ENCODE results near the gene ASIP. TPM values are rescaled to one million over a fixed set of nuclear protein-coding genes. Genes with fewer than 3 reads are reported as not detected.
"Not testable (repeated sequence)": the region's sequence is repeated elsewhere in the genome, so short reads cannot be mapped to it uniquely, and the experiment has no call there.

ASIP gene
- total RNA-seq, 1 donor from 2014 or later = not detected

GRCh38 chr20:34222208-34222607, 19.0 kb upstream of the ASIP start:
- intact Hi-C loops (cut with micrococcal nuclease) = no loop called here
- Mint-ChIP-seq H3K27ac (no peak overlapping the region), H3K4me3 (no peak overlapping the region), H3K4me1 (ENCODE audit: low read depth) (no peaks in the 10 kb centered on the region), H3K36me3 (ENCODE audit: low read depth) (no peaks in the 10 kb centered on the region), H3K9me3 (no peaks in the 10 kb centered on the region), H3K27me3 (ENCODE audit: insufficient read depth) (peaks cover 16% of the 10 kb centered on the region)
- DNase-seq (ENCODE audit: low spot score) = no peak

- H3K27me3 Mint-ChIP-seq (ENCODE audit: insufficient read depth); H3K4me1 Mint-ChIP-seq (ENCODE audit: low read depth); H3K27ac Mint-ChIP-seq; H3K4me3 Mint-ChIP-seq; H3K9me3 Mint-ChIP-seq; H3K36me3 Mint-ChIP-seq (ENCODE audit: low read depth); DNase-seq (ENCODE audit: low spot score); intact Hi-C loops (cut with micrococcal nuclease): not testable (repeated sequence)
These were observed 17.0 kb upstream of the ASIP start for GRCh38 chr20:34224251-34224650.

- H3K27ac Mint-ChIP-seq = no peak overlapping the region
- peaks cover 3% of the 10 kb centered on the region for H3K27me3 Mint-ChIP-seq (ENCODE audit: insufficient read depth)
- peaks cover 6% of the 10 kb centered on the region for H3K9me3 Mint-ChIP-seq
- intact Hi-C loops (cut with micrococcal nuclease) = no loop called here
- no peak for DNase-seq (ENCODE audit: low spot score)
- H3K4me1 Mint-ChIP-seq (ENCODE audit: low read depth) = no peaks in the 10 kb centered on the region
- H3K4me3 Mint-ChIP-seq = no peak overlapping the region
- no peaks in the 10 kb centered on the region for H3K36me3 Mint-ChIP-seq (ENCODE audit: low read depth)
These were observed 9.6 kb upstream of the ASIP start for GRCh38 chr20:34231634-34232033.

- intact Hi-C loops (cut with micrococcal nuclease) = no loop called here
- H3K4me3 Mint-ChIP-seq = no peak overlapping the region
These were observed 8.6 kb upstream of the ASIP start for GRCh38 chr20:34232494-34233087.

GRCh38 chr20:34233687-34234086, 7.5 kb upstream of the ASIP start:
- H3K4me1 Mint-ChIP-seq (ENCODE audit: low read depth) = no peaks in the 10 kb centered on the region
- DNase-seq (ENCODE audit: low spot score) = no peak
- no peak overlapping the region for H3K4me3 Mint-ChIP-seq
- H3K9me3 Mint-ChIP-seq = peaks cover 19% of the 10 kb centered on the region
- no peaks in the 10 kb centered on the region for H3K36me3 Mint-ChIP-seq (ENCODE audit: low read depth)
- peaks cover 4% of the 10 kb centered on the region for H3K27me3 Mint-ChIP-seq (ENCODE audit: insufficient read depth)
- no peak overlapping the region for H3K27ac Mint-ChIP-seq
- intact Hi-C loops (cut with micrococcal nuclease) = no loop called here

More at GRCh38 chr20:34232494-34233087, 8.6 kb upstream of the ASIP start:
- Mint-ChIP-seq H3K27me3 (ENCODE audit: insufficient read depth) (peaks cover 2% of the 10 kb centered on the region), H3K9me3 (peaks cover 11% of the 10 kb centered on the region), H3K4me1 (ENCODE audit: low read depth) (no peaks in the 10 kb centered on the region), H3K27ac (no peak overlapping the region), H3K36me3 (ENCODE audit: low read depth) (no peaks in the 10 kb centered on the region)
- no peak for DNase-seq (ENCODE audit: low spot score)

GRCh38 chr20:34235875-34236274, 5.3 kb upstream of the ASIP start:
- H3K27me3 Mint-ChIP-seq (ENCODE audit: insufficient read depth) = peaks cover 7% of the 10 kb centered on the region
- no peaks in the 10 kb centered on the region for H3K36me3 Mint-ChIP-seq (ENCODE audit: low read depth)
- H3K9me3 Mint-ChIP-seq = peaks cover 19% of the 10 kb centered on the region
- DNase-seq (ENCODE audit: low spot score) = no peak
- intact Hi-C loops (cut with micrococcal nuclease) = no loop called here
- H3K27ac Mint-ChIP-seq = no peak overlapping the region
- H3K4me3 Mint-ChIP-seq = no peak overlapping the region
- H3K4me1 Mint-ChIP-seq (ENCODE audit: low read depth) = peaks cover 4% of the 10 kb centered on the region

- no peaks in the 10 kb centered on the region for H3K36me3 Mint-ChIP-seq (ENCODE audit: low read depth)
- H3K9me3 Mint-ChIP-seq = peaks cover 19% of the 10 kb centered on the region
- no peak overlapping the region for H3K4me3 Mint-ChIP-seq
- peaks cover 7% of the 10 kb centered on the region for H3K27me3 Mint-ChIP-seq (ENCODE audit: insufficient read depth)
- peaks cover 10% of the 10 kb centered on the region for H3K4me1 Mint-ChIP-seq (ENCODE audit: low read depth)
- H3K27ac Mint-ChIP-seq = no peak overlapping the region
- no peak for DNase-seq (ENCODE audit: low spot score)
- intact Hi-C loops (cut with micrococcal nuclease) = no loop called here
These were observed 3.3 kb upstream of the ASIP start for GRCh38 chr20:34237942-34238341.

- Mint-ChIP-seq H3K27ac (no peak overlapping the region), H3K4me3 (no peak overlapping the region), H3K4me1 (ENCODE audit: low read depth) (peaks cover 10% of the 10 kb centered on the region), H3K36me3 (ENCODE audit: low read depth) (no peaks in the 10 kb centered on the region), H3K27me3 (ENCODE audit: insufficient read depth) (peaks cover 7% of the 10 kb centered on the region), H3K9me3 (peaks cover 19% of the 10 kb centered on the region)
- no peak for DNase-seq (ENCODE audit: low spot score)
- intact Hi-C loops (cut with micrococcal nuclease) = no loop called here
These were observed 1.1 kb upstream of the ASIP start for GRCh38 chr20:34240121-34240520.

GRCh38 chr20:34242015-34242414, 792 bp downstream of the ASIP start:
- H3K36me3 Mint-ChIP-seq (ENCODE audit: low read depth); H3K27ac Mint-ChIP-seq; DNase-seq (ENCODE audit: low spot score); H3K27me3 Mint-ChIP-seq (ENCODE audit: insufficient read depth); intact Hi-C loops (cut with micrococcal nuclease); H3K4me3 Mint-ChIP-seq: not testable (repeated sequence)
- Mint-ChIP-seq H3K9me3 (peaks cover 16% of the 10 kb centered on the region), H3K4me1 (ENCODE audit: low read depth) (peaks cover 10% of the 10 kb centered on the region)

GRCh38 chr20:34242879-34243278, 1.7 kb downstream of the ASIP start:
- intact Hi-C loops (cut with micrococcal nuclease) = no loop called here
- no peak overlapping the region for H3K27ac Mint-ChIP-seq
- no peaks in the 10 kb centered on the region for H3K36me3 Mint-ChIP-seq (ENCODE audit: low read depth)
- H3K27me3 Mint-ChIP-seq (ENCODE audit: insufficient read depth) = peaks cover 7% of the 10 kb centered on the region
- no peak for DNase-seq (ENCODE audit: low spot score)
- H3K4me1 Mint-ChIP-seq (ENCODE audit: low read depth) = peaks cover 10% of the 10 kb centered on the region
- peaks cover 7% of the 10 kb centered on the region for H3K9me3 Mint-ChIP-seq
- no peak overlapping the region for H3K4me3 Mint-ChIP-seq

GRCh38 chr20:34243377-34243776, 2.2 kb downstream of the ASIP start:
- Mint-ChIP-seq H3K9me3 (peaks cover 2% of the 10 kb centered on the region), H3K36me3 (ENCODE audit: low read depth) (no peaks in the 10 kb centered on the region), H3K4me1 (ENCODE audit: low read depth) (peaks cover 10% of the 10 kb centered on the region), H3K4me3 (no peak overlapping the region), H3K27me3 (ENCODE audit: insufficient read depth) (peaks cover 5% of the 10 kb centered on the region), H3K27ac (no peak overlapping the region)
- no peak for DNase-seq (ENCODE audit: low spot score)
- intact Hi-C loops (cut with micrococcal nuclease) = no loop called here

- intact Hi-C loops (cut with micrococcal nuclease) = no loop called here
- H3K36me3 Mint-ChIP-seq (ENCODE audit: low read depth) = peaks cover 2% of the 10 kb centered on the region
- no peak for DNase-seq (ENCODE audit: low spot score)
- H3K9me3 Mint-ChIP-seq = no peaks in the 10 kb centered on the region
- no peak overlapping the region for H3K4me3 Mint-ChIP-seq
- H3K4me1 Mint-ChIP-seq (ENCODE audit: low read depth) = peaks cover 15% of the 10 kb centered on the region
- H3K27ac Mint-ChIP-seq = no peak overlapping the region
- no peaks in the 10 kb centered on the region for H3K27me3 Mint-ChIP-seq (ENCODE audit: insufficient read depth)
These were observed 5.0 kb downstream of the ASIP start for GRCh38 chr20:34246126-34246626.

GRCh38 chr20:34249291-34249690, 8.1 kb downstream of the ASIP start:
- H3K27me3 Mint-ChIP-seq (ENCODE audit: insufficient read depth) = no peaks in the 10 kb centered on the region
- no peaks in the 10 kb centered on the region for H3K9me3 Mint-ChIP-seq
- H3K4me3 Mint-ChIP-seq = no peak overlapping the region
- intact Hi-C loops (cut with micrococcal nuclease) = no loop called here
- no peak overlapping the region for H3K27ac Mint-ChIP-seq
- H3K4me1 Mint-ChIP-seq (ENCODE audit: low read depth) = peaks cover 12% of the 10 kb centered on the region
- no peak for DNase-seq (ENCODE audit: low spot score)
- H3K36me3 Mint-ChIP-seq (ENCODE audit: low read depth) = peaks cover 2% of the 10 kb centered on the region

GRCh38 chr20:34250005-34250404, 8.8 kb downstream of the ASIP start:
- no peak for DNase-seq (ENCODE audit: low spot score)
- intact Hi-C loops (cut with micrococcal nuclease) = no loop called here
- H3K27ac Mint-ChIP-seq = no peak overlapping the region
- H3K9me3 Mint-ChIP-seq = no peaks in the 10 kb centered on the region
- H3K4me3 Mint-ChIP-seq = no peak overlapping the region
- no peaks in the 10 kb centered on the region for H3K27me3 Mint-ChIP-seq (ENCODE audit: insufficient read depth)
- H3K36me3 Mint-ChIP-seq (ENCODE audit: low read depth) = peaks cover 2% of the 10 kb centered on the region
- peaks cover 12% of the 10 kb centered on the region for H3K4me1 Mint-ChIP-seq (ENCODE audit: low read depth)
